Gastroesophageal sphincter (tissue), 3 donors: Measurements from ENCODE around the gene IQCN.

Experiments used
- EP300 ChIP-seq: sonication (generic); formaldehyde crosslinking; IDR thresholded peaks from one replicate; pipeline ENCODE4 v1.6.1; 2017; ENCODE audit warnings: antibody characterized with exemption, mild to moderate bottlenecking
- POLR2A ChIP-seq, 2 donors: fragments of 450-650 bp; IDR thresholded peaks; one replicate each; pipeline ENCODE4 v1.6.1; 2017; ENCODE audit warnings: antibody characterized with exemption in 2 of 2, mild to moderate bottlenecking in 2 of 2, moderate library complexity in 1 of 2
- POLR2AphosphoS5 ChIP-seq: sonication (generic); formaldehyde crosslinking; IDR thresholded peaks from one replicate; pipeline ENCODE4 v1.6.1; 2017; ENCODE audit warnings: antibody characterized with exemption
- TF ChIP-seq, protein P1 (sequence below), 4 experiments: fragments of 200-600 bp in 2 of 4; fragments of 450-650 bp in 2 of 4; sonication (generic) in 1 of 4; IDR thresholded peaks; one replicate each; pipeline ENCODE4 v1.5.1; 2017 to 2019; ENCODE audit warnings: antibody characterized with exemption in 4 of 4, mild to moderate bottlenecking in 2 of 4, moderate library complexity in 2 of 4

DNA sequence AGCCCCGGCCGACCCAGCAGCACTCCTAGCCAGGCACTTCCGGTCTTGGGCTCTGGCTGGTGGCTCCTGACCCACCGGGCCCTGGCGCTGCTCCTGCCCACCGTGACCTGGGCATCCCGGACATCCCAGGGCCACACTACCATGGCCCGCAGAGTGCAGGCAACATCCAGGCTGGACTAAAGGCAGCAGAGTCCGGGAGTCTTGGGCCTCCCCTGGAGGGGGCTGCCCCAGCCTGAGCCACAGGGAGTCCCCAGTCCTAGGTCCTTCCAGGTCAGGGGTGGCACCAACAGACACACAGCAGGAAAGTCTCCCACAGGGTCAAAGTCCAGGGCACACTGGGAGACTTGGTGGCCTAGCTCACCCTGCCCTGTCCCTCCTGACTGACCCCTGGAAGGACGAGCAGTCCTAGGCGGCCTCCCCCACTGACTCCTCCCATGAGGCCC lies 37.9 kb upstream of the IQCN start:
- TF ChIP-seq, protein P1, sequence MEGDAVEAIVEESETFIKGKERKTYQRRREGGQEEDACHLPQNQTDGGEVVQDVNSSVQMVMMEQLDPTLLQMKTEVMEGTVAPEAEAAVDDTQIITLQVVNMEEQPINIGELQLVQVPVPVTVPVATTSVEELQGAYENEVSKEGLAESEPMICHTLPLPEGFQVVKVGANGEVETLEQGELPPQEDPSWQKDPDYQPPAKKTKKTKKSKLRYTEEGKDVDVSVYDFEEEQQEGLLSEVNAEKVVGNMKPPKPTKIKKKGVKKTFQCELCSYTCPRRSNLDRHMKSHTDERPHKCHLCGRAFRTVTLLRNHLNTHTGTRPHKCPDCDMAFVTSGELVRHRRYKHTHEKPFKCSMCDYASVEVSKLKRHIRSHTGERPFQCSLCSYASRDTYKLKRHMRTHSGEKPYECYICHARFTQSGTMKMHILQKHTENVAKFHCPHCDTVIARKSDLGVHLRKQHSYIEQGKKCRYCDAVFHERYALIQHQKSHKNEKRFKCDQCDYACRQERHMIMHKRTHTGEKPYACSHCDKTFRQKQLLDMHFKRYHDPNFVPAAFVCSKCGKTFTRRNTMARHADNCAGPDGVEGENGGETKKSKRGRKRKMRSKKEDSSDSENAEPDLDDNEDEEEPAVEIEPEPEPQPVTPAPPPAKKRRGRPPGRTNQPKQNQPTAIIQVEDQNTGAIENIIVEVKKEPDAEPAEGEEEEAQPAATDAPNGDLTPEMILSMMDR (IDR thresholded peaks at IDR 0.05): no peak
- no peak for TF ChIP-seq EP300
- TF ChIP-seq POLR2A (IDR thresholded peaks at IDR 0.05): no peak
- no peak for TF ChIP-seq POLR2AphosphoS5
